HepG2 (cell line): ENCODE measurements around the gene TMED5. TPM values are rescaled to one million over a fixed set of nuclear protein-coding genes. Genes with fewer than 3 reads are reported as not detected.

Source experiments
- ATAC-seq: fragments of 200-7000 bp; cut with Tn5 transposase; 3 replicates; pipeline ENCODE4 v1.9.1; 2020; ENCODE audit warnings: mild to moderate bottlenecking, moderate library complexity
- BruUV-seq: library from RNA; stranded (reverse); fragments of 400-500 nt; replicated peaks from 2 replicates; lab custom pipeline; 2021; lab: Mats Ljungman, UMichigan
- CTCF ChIA-PET: fragments of 300-600 bp; formaldehyde crosslinking; extraction: SDS; loops from one replicate; lab custom pipeline; 2021; ENCODE audit warnings: low total read pairs, inconsistent platforms, low intra/inter-chr PET ratio; lab: Yijun Ruan, JAX
- POLR2A ChIA-PET: fragments of 350-600 bp; sonication (Branson Sonifier 250); formaldehyde crosslinking; loops from one replicate; lab custom pipeline; 2020; ENCODE audit warnings: antibody characterized with exemption, inconsistent platforms; lab: Yijun Ruan, JAX
- DNase-seq: peaks from one replicate; pipeline ENCODE4 v3.0.0-alpha.2; 2015; ENCODE audit warnings: low spot score
- FAIRE-seq: peaks from 3 replicates; lab custom pipeline; 2011; peaks lifted over from hg19 to GRCh38; lab: Jason Lieb, UNC
- H2AFZ ChIP-seq: one replicate; pipeline ENCODE4 v1.6.1; 2011; ENCODE audit warnings: low read length, inconsistent platforms
- H3K27ac ChIP-seq: fragments of 300-600 bp; 3 replicates; pipeline ENCODE4 v1.8.0; 2011; ENCODE audit warnings: mixed run types, mild to moderate bottlenecking, mixed read lengths, low read length, inconsistent platforms; ENCODE audit not compliant: insufficient read depth; ENCODE audit errors: extremely low read length
- H3K27me3 ChIP-seq, 2 experiments: fragments of 200-600 bp in 1 of 2; 2 replicates in 1 of 2; 3 replicates in 1 of 2; pipeline versions ENCODE4 v1.6.0 to v1.8.0; 2011; ENCODE audit warnings: low read length in 2 of 2, mild to moderate bottlenecking in 2 of 2, moderate library complexity in 2 of 2, inconsistent platforms in 1 of 2; ENCODE audit not compliant: insufficient read depth in 2 of 2, control insufficient read depth in 1 of 2
- H3K36me3 ChIP-seq, 2 experiments: fragments of 200-600 bp in 1 of 2; replicated peaks in 1 of 2; 2 replicates in 1 of 2; 3 replicates in 1 of 2; pipeline versions ENCODE4 v1.5.1 to v1.8.0; 2011; ENCODE audit warnings: low read length in 2 of 2, inconsistent platforms in 1 of 2; ENCODE audit not compliant: insufficient read depth in 2 of 2, control insufficient read depth in 1 of 2
- H3K4me1 ChIP-seq: 2 replicates; pipeline ENCODE4 v1.5.1; 2012; ENCODE audit warnings: low read length, inconsistent platforms; ENCODE audit not compliant: insufficient read depth
- H3K4me2 ChIP-seq: 2 replicates; pipeline ENCODE4 v1.6.0; 2011; ENCODE audit warnings: low read depth, low read length, inconsistent platforms
- H3K4me3 ChIP-seq, 3 experiments: fragments of 200-600 bp in 1 of 3; sonication (generic), shearing (Covaris generic) in 1 of 3; replicated peaks in 1 of 3; 2 replicates each; pipeline ENCODE4 v1.5.1; 2011 to 2016; ENCODE audit warnings: low read length in 3 of 3, inconsistent platforms in 2 of 3, low read depth in 2 of 3, mild to moderate bottlenecking in 2 of 3, control low read depth in 1 of 3, mixed read lengths in 1 of 3; ENCODE audit not compliant: insufficient read depth in 1 of 3
- H3K79me2 ChIP-seq: one replicate; pipeline ENCODE4 v1.6.1; 2011; ENCODE audit warnings: low read length, inconsistent platforms; ENCODE audit not compliant: insufficient read depth
- H3K9ac ChIP-seq: 2 replicates; pipeline ENCODE4 v1.6.0; 2011; ENCODE audit warnings: mild to moderate bottlenecking, low read depth, low read length, inconsistent platforms; ENCODE audit not compliant: insufficient read depth
- H3K9me3 ChIP-seq: 2 replicates; pipeline ENCODE4 v1.5.1; 2012; ENCODE audit warnings: mild to moderate bottlenecking, low read length
- H4K20me1 ChIP-seq: 2 replicates; pipeline ENCODE4 v1.6.0; 2011; ENCODE audit warnings: inconsistent platforms, mild to moderate bottlenecking, low read length, moderate library complexity; ENCODE audit not compliant: insufficient read depth
- AFF4 ChIP-seq: sonication (generic); formaldehyde crosslinking; IDR thresholded peaks from 2 replicates; pipeline ENCODE4 v1.4.0; 2020; ENCODE audit warnings: missing genetic modification reagents
- AGO2 ChIP-seq: fragments of 200-400 bp; formaldehyde crosslinking; optimal IDR thresholded peaks from 2 replicates; pipeline ENCODE3; 2017; ENCODE audit warnings: mild to moderate bottlenecking, low read depth, low read length, moderate library complexity
- CERS6 ChIP-seq: sonication (generic); formaldehyde crosslinking; IDR thresholded peaks from 2 replicates; pipeline ENCODE4 v1.5.0; 2020; ENCODE audit warnings: missing genetic modification reagents
- ZNF335 ChIP-seq: sonication (generic); formaldehyde crosslinking; IDR thresholded peaks from 2 replicates; pipeline ENCODE4 v1.4.0; 2020; ENCODE audit warnings: missing genetic modification reagents
- WGBS: methylation state at CpG from one replicate; pipeline ENCODE4 v1.1.6; 2017; ENCODE audit warnings: low lambda C conversion rate; 5-methylcytosine and 5-hydroxymethylcytosine counted together
- in situ Hi-C: cut with HindIII; loops from 2 replicates; pipeline ENCODE4 v1.10.0; 2017; ENCODE audit warnings: low pct_unique_long_range_greater_than_20kb; ENCODE audit not compliant: extremely low pct_ligation_motif_present
- intact Hi-C: fragments of 100-400 bp; cut with micrococcal nuclease; formaldehyde crosslinking; loops from one replicate; pipeline ENCODE4 v1.10.0; 2022; ENCODE audit not compliant: unreplicated experiment
- polyA plus RNA-seq, 8 experiments: library from polyadenylated mRNA; depleted of rRNA in 3 of 8; stranded (reverse) in 7 of 8; unstranded in 1 of 8; fragments of >200 nt; fragmentation: Illumina TruSeq in 4 of 8; extraction: Trizol in 4 of 8; gene quantifications; 2 replicates each; pipeline versions ENCODE4 v1.2.1 to v1.2.3, GENCODE V29; 2011 to 2016; ENCODE audit warnings: low read depth in 4 of 8, missing spikeins in 1 of 8, mixed read lengths in 1 of 8; ENCODE audit not compliant: insufficient read depth in 1 of 8
- total RNA-seq, 5 experiments: library from RNA; depleted of rRNA; stranded (reverse); fragments of >200 nt; fragmentation: Illumina TruSeq; extraction: Trizol; gene quantifications; 2 replicates each; pipeline ENCODE4 v1.2.3, GENCODE V29; 2016; ENCODE audit warnings: low read depth in 1 of 5

TMED5 gene
- total and polyA plus RNA-seq, 2 of the 13 experiments (the other 11 are each of a cell fraction or from before 2014, with no cell fraction given), result 58.1 to 99.0 TPM

DNA sequence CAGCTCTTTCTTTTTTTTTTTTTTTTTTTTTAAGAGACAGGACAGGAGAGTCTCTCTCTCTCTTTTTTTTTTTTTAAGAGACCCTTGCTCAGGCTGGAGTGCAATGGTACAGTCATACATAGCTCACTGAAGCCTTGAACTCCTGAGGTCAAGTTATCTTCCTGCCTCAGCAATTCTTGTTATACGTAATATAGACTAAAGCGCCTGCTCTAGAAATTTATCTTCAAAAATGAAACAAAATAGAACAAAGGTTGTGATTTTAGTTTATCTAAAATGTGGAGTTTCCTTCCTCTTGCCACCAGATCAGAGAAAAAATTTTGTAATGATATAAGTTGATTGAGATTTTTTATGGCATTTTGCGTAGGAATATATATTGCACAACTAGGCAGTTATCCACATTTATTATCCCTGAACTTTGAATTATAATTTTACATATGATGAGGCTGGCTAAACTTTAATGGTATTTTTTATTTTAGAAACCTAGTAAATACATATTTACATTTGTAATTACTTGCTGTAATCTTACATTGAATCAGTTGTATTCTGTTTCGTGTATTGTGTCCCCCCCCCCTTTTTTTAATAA is 56.9 kb downstream of the TMED5 start:
- Histone ChIP-seq H3K4me3 (no peak overlapping the region), H2AFZ (no peak overlapping the region), H3K36me3 (peaks cover 5 to 25% of the 10 kb centered on the region in 2 experiments), H3K4me2 (no peak overlapping the region), H3K9ac (no peak overlapping the region), H3K27ac (no peak overlapping the region), H4K20me1 (no peaks in the 10 kb centered on the region), H3K27me3 (no peaks in the 10 kb centered on the region), H3K4me1 (no peaks in the 10 kb centered on the region), H3K9me3 (no peaks in the 10 kb centered on the region), H3K79me2 (no peaks in the 10 kb centered on the region)
- no TSS peak for BruUV-seq
- 99% methylated on average over 4 of the region's 4 CpGs for WGBS
- FAIRE-seq (no peak), ATAC-seq (no peak), DNase-seq (no peak)
- TF ChIP-seq AGO2, result no peak
- TF ChIP-seq CERS6, result no peak
- TF ChIP-seq ZNF335 (CRISPR knock-in tag), result no peak
- TF ChIP-seq AFF4 (CRISPR knock-in tag), result no peak
- ChIA-PET CTCF (no interaction called here), POLR2A (interaction anchor here (0.6 kb wide), 1 partner anchor 222 kb away, joined by 3 read pairs; no protein-coding TSS in a partner anchor)
- in situ Hi-C loops (no loop called here), intact Hi-C loops (no loop called here)
